Tibial nerve (tissue), 3 donors: ENCODE measurements around the gene PCDH9.

Experiments used
- CTCF ChIP-seq, 5 experiments: fragments of 200-600 bp in 3 of 5; fragments of 450-650 bp in 2 of 5; sonication (generic) in 3 of 5; IDR thresholded peaks; one replicate each; pipeline ENCODE4 v1.5.1; 2016 to 2019; ENCODE audit warnings: antibody characterized with exemption in 5 of 5, mild to moderate bottlenecking in 3 of 5, moderate library complexity in 2 of 5
- POLR2A ChIP-seq, 2 donors: fragments of 450-650 bp; IDR thresholded peaks; one replicate each; pipeline ENCODE4 v1.6.1; 2017; ENCODE audit warnings: antibody characterized with exemption in 2 of 2, mild to moderate bottlenecking in 2 of 2, moderate library complexity in 2 of 2

GRCh38 chr13:66875264-66875663 is 354.9 kb downstream of the PCDH9 start:
- TF ChIP-seq CTCF (IDR thresholded peaks at IDR 0.05) = no peak
- no peak for TF ChIP-seq POLR2A (IDR thresholded peaks at IDR 0.05)
